AG10803 (cell line): ENCODE data around the gene CHTOP.

Experiments
- DNase-seq: peaks from one replicate; pipeline ENCODE4 v3.0.0; 2010; ENCODE audit warnings: low read depth
- H3K4me3 ChIP-seq: 2 replicates; pipeline ENCODE4 v1.5.1; 2011; ENCODE audit warnings: mild to moderate bottlenecking, low read length, control low read depth
- TF ChIP-seq, protein P1 (sequence below): conservative IDR thresholded peaks from 2 replicates; pipeline ENCODE4 v1.5.1; 2011; ENCODE audit warnings: mild to moderate bottlenecking, low read length, control low read depth, inconsistent platforms

Gene CHTOP

DNA sequence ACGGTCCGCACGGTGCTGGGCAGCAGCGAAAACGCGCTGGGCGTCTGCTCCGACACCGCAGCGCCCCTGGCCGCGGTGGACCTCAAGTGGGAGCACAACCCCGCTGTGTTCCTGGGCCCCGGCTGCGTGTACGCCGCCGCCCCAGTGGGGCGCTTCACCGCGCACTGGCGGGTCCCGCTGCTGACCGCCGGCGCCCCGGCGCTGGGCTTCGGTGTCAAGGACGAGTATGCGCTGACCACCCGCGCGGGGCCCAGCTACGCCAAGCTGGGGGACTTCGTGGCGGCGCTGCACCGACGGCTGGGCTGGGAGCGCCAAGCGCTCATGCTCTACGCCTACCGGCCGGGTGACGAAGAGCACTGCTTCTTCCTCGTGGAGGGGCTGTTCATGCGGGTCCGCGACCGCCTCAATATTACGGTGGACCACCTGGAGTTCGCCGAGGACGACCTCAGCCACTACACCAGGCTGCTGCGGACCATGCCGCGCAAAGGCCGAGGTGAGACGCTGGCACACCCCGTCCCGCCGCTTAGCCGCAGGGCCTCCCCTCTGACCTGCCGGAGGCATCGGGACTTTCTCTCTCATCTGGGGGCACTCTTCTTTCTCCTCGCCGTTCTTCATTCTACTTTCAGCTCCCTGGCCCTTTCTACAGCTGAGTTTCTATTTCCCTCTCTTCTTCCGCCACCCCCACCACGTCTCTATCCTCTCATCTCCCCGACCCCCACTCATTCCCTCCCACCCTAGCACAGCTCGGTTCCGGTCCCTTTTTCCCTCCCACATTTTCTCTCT is 45.7 kb downstream of the CHTOP start:
- DNase-seq = no peak
- TF ChIP-seq, protein P1, sequence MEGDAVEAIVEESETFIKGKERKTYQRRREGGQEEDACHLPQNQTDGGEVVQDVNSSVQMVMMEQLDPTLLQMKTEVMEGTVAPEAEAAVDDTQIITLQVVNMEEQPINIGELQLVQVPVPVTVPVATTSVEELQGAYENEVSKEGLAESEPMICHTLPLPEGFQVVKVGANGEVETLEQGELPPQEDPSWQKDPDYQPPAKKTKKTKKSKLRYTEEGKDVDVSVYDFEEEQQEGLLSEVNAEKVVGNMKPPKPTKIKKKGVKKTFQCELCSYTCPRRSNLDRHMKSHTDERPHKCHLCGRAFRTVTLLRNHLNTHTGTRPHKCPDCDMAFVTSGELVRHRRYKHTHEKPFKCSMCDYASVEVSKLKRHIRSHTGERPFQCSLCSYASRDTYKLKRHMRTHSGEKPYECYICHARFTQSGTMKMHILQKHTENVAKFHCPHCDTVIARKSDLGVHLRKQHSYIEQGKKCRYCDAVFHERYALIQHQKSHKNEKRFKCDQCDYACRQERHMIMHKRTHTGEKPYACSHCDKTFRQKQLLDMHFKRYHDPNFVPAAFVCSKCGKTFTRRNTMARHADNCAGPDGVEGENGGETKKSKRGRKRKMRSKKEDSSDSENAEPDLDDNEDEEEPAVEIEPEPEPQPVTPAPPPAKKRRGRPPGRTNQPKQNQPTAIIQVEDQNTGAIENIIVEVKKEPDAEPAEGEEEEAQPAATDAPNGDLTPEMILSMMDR = no peak; the same call in 1 of the 2 replicates
- no peak overlapping the region; the same call in 1 of the 2 replicates for H3K4me3 ChIP-seq

DNA sequence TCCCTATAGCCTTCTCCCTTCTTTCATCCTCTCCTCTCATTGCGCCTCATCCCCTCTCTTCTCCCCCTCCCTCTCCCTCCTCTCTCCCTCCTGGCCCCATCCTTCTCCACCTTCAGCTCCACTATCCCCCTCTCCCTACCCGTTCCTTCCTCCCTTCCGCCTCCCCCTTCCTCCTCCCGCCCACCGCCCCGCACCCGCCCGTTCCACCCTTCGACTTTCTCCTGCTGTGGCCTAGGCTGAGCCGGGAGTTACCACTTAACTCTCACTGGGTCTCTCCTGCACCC is 46.2 kb downstream of the CHTOP start:
- TF ChIP-seq, protein P1 = no peak
- no peak overlapping the region for H3K4me3 ChIP-seq
- no peak for DNase-seq

DNA sequence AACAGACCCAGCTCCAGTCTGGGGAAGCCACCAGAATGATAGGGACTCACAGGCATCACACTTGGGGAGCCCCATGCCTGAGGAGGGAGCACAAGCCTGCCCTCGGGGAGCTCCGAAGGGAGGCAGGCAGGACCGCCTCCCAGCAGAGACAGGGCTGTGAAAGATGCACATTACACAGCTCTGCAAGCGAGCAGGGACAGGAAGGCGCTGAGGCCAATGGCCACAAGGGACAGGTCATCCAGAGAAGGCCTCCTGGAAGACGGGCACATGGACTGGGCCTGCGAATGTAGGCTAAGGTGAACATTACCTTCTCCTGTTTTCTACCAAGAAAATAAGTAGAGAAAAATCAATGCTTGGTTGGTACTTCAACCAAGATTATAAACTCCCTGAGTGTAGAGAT is 48.9 kb downstream of the CHTOP start:
- TF ChIP-seq, protein P1 = no peak
- no peak overlapping the region for H3K4me3 ChIP-seq
- no peak for DNase-seq

DNA sequence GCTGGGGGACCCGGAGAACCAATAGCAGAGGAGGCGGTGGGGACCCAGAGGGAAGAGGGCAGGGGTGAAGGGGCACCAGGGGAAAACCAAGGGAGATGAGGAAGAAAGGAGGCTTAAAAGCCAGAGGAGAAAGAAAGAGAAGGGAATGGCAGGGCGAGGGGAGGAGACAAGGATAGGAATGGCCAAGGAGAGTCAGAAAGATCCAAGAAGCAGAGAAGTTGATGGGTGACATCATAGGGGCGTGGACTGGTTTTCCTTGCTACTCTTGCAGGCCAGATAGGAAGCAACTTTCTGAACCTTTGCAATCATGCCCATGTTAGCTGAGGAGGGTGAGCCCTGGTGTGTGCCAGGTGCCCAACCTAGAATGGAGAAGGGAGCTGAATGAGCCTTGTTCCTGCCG is 50.0 kb downstream of the CHTOP start:
- TF ChIP-seq, protein P1 = no peak
- DNase-seq = no peak
- H3K4me3 ChIP-seq = no peak overlapping the region

DNA sequence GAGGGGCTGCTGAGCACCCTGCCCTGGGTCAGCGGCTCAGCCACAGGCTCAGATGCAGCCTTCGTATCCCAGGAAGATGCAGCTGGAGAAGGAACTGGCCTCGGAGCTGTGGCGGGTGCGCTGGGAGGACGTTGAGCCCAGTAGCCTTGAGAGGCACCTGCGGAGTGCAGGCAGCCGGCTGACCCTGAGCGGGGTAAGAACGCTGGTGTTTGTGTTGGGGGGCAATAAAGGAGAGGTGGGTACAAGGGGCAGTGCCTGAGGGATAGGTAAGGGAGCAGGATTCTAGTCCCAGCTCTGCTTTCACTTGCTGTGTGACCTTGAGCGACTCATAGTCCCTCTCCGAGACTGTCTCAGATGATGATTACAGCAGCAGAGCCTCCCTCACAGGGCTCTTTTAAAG is 51.0 kb downstream of the CHTOP start:
- H3K4me3 ChIP-seq = no peak overlapping the region
- no peak for DNase-seq
- TF ChIP-seq, protein P1 = no peak

DNA sequence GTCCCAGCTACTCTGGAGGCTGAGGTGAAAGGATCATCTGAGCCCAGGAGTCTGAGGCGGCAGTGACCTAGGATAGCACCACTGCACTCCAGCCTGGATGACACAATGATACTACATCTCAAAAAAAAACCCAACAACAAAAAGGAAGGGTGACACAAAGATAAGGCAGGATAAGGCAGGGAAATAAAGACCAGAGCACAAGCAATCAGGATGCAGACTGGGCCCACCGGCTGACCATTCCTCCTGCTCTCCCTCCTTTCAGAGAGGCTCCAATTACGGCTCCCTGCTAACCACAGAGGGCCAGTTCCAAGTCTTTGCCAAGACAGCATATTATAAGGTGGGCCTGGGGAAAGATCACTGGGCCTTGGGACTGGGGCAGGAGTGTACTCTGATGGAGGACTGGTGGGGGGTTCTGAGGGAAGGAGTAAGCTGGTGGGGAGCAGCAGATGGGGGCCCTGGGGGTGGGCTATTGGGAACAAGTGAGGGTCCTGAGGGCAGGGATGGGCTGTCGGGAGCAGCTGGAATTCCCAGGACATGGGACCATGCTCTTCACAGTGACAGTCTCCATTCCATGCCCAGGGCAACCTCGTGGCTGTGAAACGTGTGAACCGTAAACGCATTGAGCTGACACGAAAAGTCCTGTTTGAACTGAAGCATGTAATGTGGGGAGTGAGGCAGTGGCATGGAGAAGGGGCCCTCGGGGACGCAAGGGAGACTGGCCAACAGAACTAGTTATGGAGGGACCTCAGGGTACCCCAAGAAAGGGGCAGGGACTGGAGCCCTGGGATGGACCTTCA is 51.9 kb downstream of the CHTOP start:
- TF ChIP-seq, protein P1 = no peak
- DNase-seq = no peak
- no peak overlapping the region for H3K4me3 ChIP-seq
